Smooth muscle cell (in vitro differentiated cells): ENCODE results near the gene SLC24A3. TPM values are rescaled to one million over a fixed set of nuclear protein-coding genes. Genes with fewer than 3 reads are reported as not detected.

Source experiments
- DNase-seq: peaks from one replicate; lab custom pipeline; 2025; ENCODE audit not compliant: unreplicated experiment; lab: John Stamatoyannopoulos, UW
- H2AFZ ChIP-seq: fragments of 200-600 bp; sonication (generic); 2 replicates; pipeline ENCODE4 v1.6.0; 2016; ENCODE audit warnings: antibody characterized with exemption, low read depth, mild to moderate bottlenecking
- H3F3A ChIP-seq: fragments of 200-600 bp; sonication (generic); 2 replicates; pipeline ENCODE4 v1.6.0; 2017; ENCODE audit warnings: antibody characterized with exemption, low read depth
- H3K27ac ChIP-seq: fragments of 200-600 bp; sonication (generic); 2 replicates; pipeline ENCODE4 v1.5.1; 2016; ENCODE audit warnings: low read depth, mild to moderate bottlenecking
- H3K27me3 ChIP-seq: fragments of 200-600 bp; sonication (generic); 2 replicates; pipeline ENCODE4 v1.6.1; 2016; ENCODE audit warnings: low read depth, mild to moderate bottlenecking
- H3K36me3 ChIP-seq: fragments of 200-600 bp; sonication (generic); 2 replicates; pipeline ENCODE4 v1.5.1; 2016; ENCODE audit warnings: low read depth
- H3K4me1 ChIP-seq: fragments of 200-600 bp; sonication (generic); 2 replicates; pipeline ENCODE4 v1.5.1; 2016; ENCODE audit warnings: low read depth
- H3K4me2 ChIP-seq: fragments of 200-600 bp; sonication (generic); 2 replicates; pipeline ENCODE4 v1.6.0; 2016; ENCODE audit warnings: mild to moderate bottlenecking
- H3K4me3 ChIP-seq: fragments of 200-600 bp; sonication (generic); 2 replicates; pipeline ENCODE4 v1.5.1; 2016; ENCODE audit warnings: mild to moderate bottlenecking
- H3K79me2 ChIP-seq: fragments of 200-600 bp; sonication (generic); 2 replicates; pipeline ENCODE4 v1.6.0; 2016; ENCODE audit warnings: low read depth, mild to moderate bottlenecking
- H3K9ac ChIP-seq: fragments of 200-600 bp; sonication (generic); 2 replicates; pipeline ENCODE4 v1.6.0; 2016; ENCODE audit warnings: low read depth
- H3K9me3 ChIP-seq: fragments of 200-600 bp; sonication (generic); replicated peaks from 2 replicates; pipeline ENCODE4 v1.5.1; 2016; ENCODE audit warnings: low read depth
- H4K20me1 ChIP-seq: fragments of 200-600 bp; sonication (generic); 2 replicates; pipeline ENCODE4 v1.6.0; 2016; ENCODE audit warnings: low read depth
- CTCF ChIP-seq: fragments of 200-600 bp; sonication (generic); IDR thresholded peaks from 2 replicates; pipeline ENCODE4 v1.5.1; 2017; ENCODE audit warnings: borderline replicate concordance, mild to moderate bottlenecking, antibody characterized with exemption; ENCODE audit not compliant: insufficient read depth, poor library complexity, severe bottlenecking
- WGBS: methylation state at CpG from one replicate; pipeline ENCODE4 v1.1.7; 2016; ENCODE audit warnings: low lambda C conversion rate; 5-methylcytosine and 5-hydroxymethylcytosine counted together
- polyA plus RNA-seq: library from polyadenylated mRNA; unstranded; fragments of >200 nt; fragmentation: Nextera tagmentation; extraction: Ambion mirVana; gene quantifications from 2 replicates; pipeline ENCODE4 v1.2.1, GENCODE V29; 2016
- total RNA-seq: library from RNA; depleted of rRNA; stranded (reverse); fragments of >200 nt; gene quantifications from 2 replicates; pipeline ENCODE4 v1.2.3, GENCODE V29; 2014

SLC24A3 gene
- total and polyA plus RNA-seq, 2 experiments from 2014 or later, result 2.5 to 3.2 TPM

GRCh38 chr20:19588732-19589131 lies 376.3 kb downstream of the SLC24A3 start:
- no peak for DNase-seq
- H4K20me1 ChIP-seq, result no peaks in the 10 kb centered on the region
- TF ChIP-seq CTCF, result no peak
- H3K27me3 ChIP-seq, result peaks cover 3% of the 10 kb centered on the region
- H3K4me1 ChIP-seq, result no peaks in the 10 kb centered on the region
- H2AFZ ChIP-seq, result no peak overlapping the region
- 87% methylated on average over 5 of the region's 5 CpGs for WGBS
- no peak overlapping the region for H3K9ac ChIP-seq
- H3K4me2 ChIP-seq, result no peak overlapping the region
- no peaks in the 10 kb centered on the region for H3K36me3 ChIP-seq
- no peaks in the 10 kb centered on the region for H3F3A ChIP-seq
- H3K79me2 ChIP-seq, result no peaks in the 10 kb centered on the region
- H3K9me3 ChIP-seq, result no peaks in the 10 kb centered on the region
- H3K4me3 ChIP-seq, result no peak overlapping the region
- no peak overlapping the region for H3K27ac ChIP-seq

GRCh38 chr20:19589787-19590362 lies 377.4 kb downstream of the SLC24A3 start:
- Histone ChIP-seq H3K4me3 (no peak overlapping the region), H3K4me2 (no peak overlapping the region), H3K27ac (no peak overlapping the region), H2AFZ (no peak overlapping the region), H3K36me3 (no peaks in the 10 kb centered on the region), H3K9me3 (no peaks in the 10 kb centered on the region), H3K4me1 (no peaks in the 10 kb centered on the region), H3K27me3 (peaks cover 3% of the 10 kb centered on the region), H4K20me1 (no peaks in the 10 kb centered on the region), H3F3A (no peaks in the 10 kb centered on the region), H3K9ac (no peak overlapping the region), H3K79me2 (no peaks in the 10 kb centered on the region)
- no peak for DNase-seq
- no peak for TF ChIP-seq CTCF
- WGBS, result 93% methylated on average over 5 of the region's 5 CpGs

- Histone ChIP-seq H2AFZ (no peak overlapping the region), H3K4me3 (no peak overlapping the region), H4K20me1 (no peaks in the 10 kb centered on the region), H3K79me2 (no peaks in the 10 kb centered on the region), H3F3A (no peaks in the 10 kb centered on the region), H3K4me2 (no peak overlapping the region), H3K9ac (no peak overlapping the region), H3K36me3 (no peaks in the 10 kb centered on the region), H3K4me1 (no peaks in the 10 kb centered on the region), H3K27me3 (peaks cover 3% of the 10 kb centered on the region), H3K9me3 (no peaks in the 10 kb centered on the region), H3K27ac (no peak overlapping the region)
- DNase-seq, result no peak
- 84% methylated on average over 3 of the region's 3 CpGs for WGBS
- no peak for TF ChIP-seq CTCF
Observed at GRCh38 chr20:19590382-19590781, 377.9 kb downstream of the SLC24A3 start.

- WGBS, result 90% methylated on average over 7 of the region's 7 CpGs
- no peak for TF ChIP-seq CTCF
- DNase-seq, result no peak
Observed at GRCh38 chr20:19593762-19594161, 381.3 kb downstream of the SLC24A3 start.

More at GRCh38 chr20:19593762-19594161, 381.3 kb downstream of the SLC24A3 start:
- no peak overlapping the region for H3K27ac ChIP-seq
- no peak overlapping the region for H2AFZ ChIP-seq
- H3F3A ChIP-seq, result no peaks in the 10 kb centered on the region
- H3K27me3 ChIP-seq, result no peaks in the 10 kb centered on the region
- no peaks in the 10 kb centered on the region for H3K79me2 ChIP-seq
- H3K4me3 ChIP-seq, result no peak overlapping the region
- no peaks in the 10 kb centered on the region for H3K36me3 ChIP-seq
- no peaks in the 10 kb centered on the region for H3K9me3 ChIP-seq
- no peaks in the 10 kb centered on the region for H4K20me1 ChIP-seq
- H3K9ac ChIP-seq, result no peak overlapping the region
- no peak overlapping the region for H3K4me2 ChIP-seq
- no peaks in the 10 kb centered on the region for H3K4me1 ChIP-seq
